Measurements from ENCODE around the gene TMEM220.

The TMEM220 gene

GRCh38 chr17:10767232-10767631 is 37.4 kb upstream of the TMEM220 start:
- CTCF ChIA-PET: interaction anchor here (2.1 kb wide), 1 partner anchor 30 kb away, joined by 6 read pairs; no protein-coding TSS in a partner anchor
- no peak for DNase-seq (ENCODE audit: low read depth, low spot score)
- no peak overlapping the region for H3K4me3 ChIP-seq (ENCODE audit: low read depth, low read length)
- TF ChIP-seq CTCF (IDR thresholded peaks at IDR 0.05; ENCODE audit: insufficient read depth, low read length, missing control alignments): no peak
- POLR2A ChIA-PET: no interaction called here

DNA sequence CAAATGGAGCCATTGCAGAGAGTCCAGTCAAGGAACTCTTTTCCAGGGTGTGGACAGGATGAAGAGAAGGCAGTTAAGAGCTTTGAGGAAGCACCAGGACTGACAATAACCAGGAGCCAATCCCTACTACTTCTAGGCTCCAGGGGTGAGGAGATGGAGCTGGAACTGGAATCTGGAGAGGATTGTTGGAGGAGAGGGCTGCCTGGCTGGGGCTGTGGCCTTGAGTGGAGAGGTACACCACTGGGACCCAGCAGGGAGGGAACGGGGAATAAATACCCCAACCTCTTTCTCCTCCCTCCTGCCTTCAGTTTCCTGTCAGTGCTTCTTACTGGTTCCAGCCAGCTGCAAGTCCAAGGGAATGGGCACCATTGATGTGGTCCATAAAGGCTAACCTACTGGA is 32.2 kb upstream of the TMEM220 start:
- ChIA-PET POLR2A (no interaction called here), CTCF (no interaction called here)
- no peak overlapping the region for H3K4me3 ChIP-seq (ENCODE audit: low read depth, low read length)
- TF ChIP-seq CTCF (IDR thresholded peaks at IDR 0.05; ENCODE audit: insufficient read depth, low read length, missing control alignments): no peak
- DNase-seq (ENCODE audit: low read depth, low spot score): no peak

DNA sequence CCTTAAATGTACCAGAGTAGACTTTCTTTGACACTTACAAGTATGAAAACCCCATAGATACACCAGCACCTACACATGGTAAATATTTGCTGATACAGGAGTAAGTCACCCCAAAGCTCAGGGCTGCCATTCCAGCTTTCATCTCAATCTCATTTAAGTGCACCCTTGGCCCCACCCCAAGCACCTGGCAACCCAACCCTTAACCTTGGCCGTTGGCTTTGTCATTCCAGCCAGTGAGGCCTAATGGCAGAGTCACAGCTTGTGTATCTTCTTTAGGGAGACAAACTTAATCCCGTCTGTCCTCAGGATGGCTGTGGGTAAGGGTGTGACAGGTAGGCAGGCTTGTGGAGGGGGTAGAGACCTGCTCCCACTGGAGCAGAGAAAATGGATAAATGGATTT is 31.5 kb upstream of the TMEM220 start:
- CTCF ChIA-PET: no interaction called here
- no peak for DNase-seq (ENCODE audit: low read depth, low spot score)
- no peak overlapping the region for H3K4me3 ChIP-seq (ENCODE audit: low read depth, low read length)
- no peak for TF ChIP-seq CTCF (IDR thresholded peaks at IDR 0.05; ENCODE audit: insufficient read depth, low read length, missing control alignments)
- POLR2A ChIA-PET: no interaction called here

GRCh38 chr17:10758062-10758461 is 28.2 kb upstream of the TMEM220 start:
- H3K4me3 ChIP-seq (ENCODE audit: low read depth, low read length): no peak overlapping the region
- DNase-seq (ENCODE audit: low read depth, low spot score): no peak
- CTCF ChIA-PET: interaction anchor here (1.0 kb wide), 1 partner anchor 21 kb away, joined by 3 read pairs; no protein-coding TSS in a partner anchor
- POLR2A ChIA-PET: no interaction called here
- no peak for TF ChIP-seq CTCF (IDR thresholded peaks at IDR 0.05; ENCODE audit: insufficient read depth, low read length, missing control alignments)

- no peak for TF ChIP-seq CTCF (IDR thresholded peaks at IDR 0.05; ENCODE audit: insufficient read depth, low read length, missing control alignments)
- DNase-seq (ENCODE audit: low read depth, low spot score): no peak
- ChIA-PET POLR2A (no interaction called here), CTCF (interaction anchor here (1.0 kb wide), 1 partner anchor 20 kb away, joined by 3 read pairs; no protein-coding TSS in a partner anchor)
- H3K4me3 ChIP-seq (ENCODE audit: low read depth, low read length): no peak overlapping the region
Measured at GRCh38 chr17:10757647-10758046, 27.8 kb upstream of the TMEM220 start.

DNA sequence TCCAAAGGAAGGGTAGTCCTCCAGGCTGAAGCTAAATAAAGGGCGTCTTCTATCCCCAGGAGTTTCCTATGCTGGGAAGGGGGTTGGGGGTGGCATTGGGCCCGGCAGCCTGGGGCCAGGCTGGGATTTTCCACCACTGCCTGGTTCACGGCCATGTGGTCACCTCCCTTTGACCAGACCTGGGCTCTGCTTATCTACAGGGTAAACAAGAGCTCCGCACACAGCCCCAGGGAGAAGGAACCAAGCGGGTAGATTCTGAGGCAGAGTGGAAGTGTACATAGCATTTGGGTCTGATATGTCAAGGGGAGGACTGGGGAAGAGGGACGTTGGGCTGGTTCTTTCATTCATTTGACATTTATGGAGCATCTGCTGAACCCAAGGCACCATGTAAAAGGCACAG is 27.2 kb upstream of the TMEM220 start:
- H3K4me3 ChIP-seq (ENCODE audit: low read depth, low read length): no peak overlapping the region
- ChIA-PET POLR2A (no interaction called here), CTCF (no interaction called here)
- no peak for DNase-seq (ENCODE audit: low read depth, low spot score)
- TF ChIP-seq CTCF (IDR thresholded peaks at IDR 0.05; ENCODE audit: insufficient read depth, low read length, missing control alignments): no peak

Measured in AG04449 (cell line).